Caco-2 (cell line): ENCODE measurements around the gene LPGAT1. TPM values are rescaled to one million over a fixed set of nuclear protein-coding genes. Genes with fewer than 3 reads are reported as not detected.
A peak's percentile ranks its signal among the peaks of the same experiment; 100 is the strongest.

Experiments used
- BruUV-seq: library from RNA; stranded (reverse); fragments of 400-500 nt; replicated peaks from 2 replicates; lab custom pipeline; 2021; lab: Mats Ljungman, UMichigan
- CTCF ChIA-PET: fragments of 300-600 bp; sonication (Branson Sonifier 250); formaldehyde crosslinking; loops from one replicate; lab custom pipeline; 2022; ENCODE audit warnings: antibody characterized with exemption; lab: Charles Lee
- POLR2A ChIA-PET: fragments of 300-600 bp; sonication (Branson Sonifier 250); formaldehyde crosslinking; loops from one replicate; lab custom pipeline; 2022; ENCODE audit warnings: antibody characterized with exemption; lab: Charles Lee
- DNase-seq, 2 experiments: peaks; one replicate each; pipeline versions ENCODE4 v3.0.0 to v3.0.0-alpha.2; 2020 to 2022
- H3K27me3 ChIP-seq: replicated peaks from 2 replicates; pipeline ENCODE4 v1.6.0; 2011; ENCODE audit warnings: low read length; ENCODE audit not compliant: control insufficient read depth, insufficient read depth
- H3K36me3 ChIP-seq: 2 replicates; pipeline ENCODE4 v1.5.1; 2011; ENCODE audit warnings: low read length; ENCODE audit not compliant: control insufficient read depth, insufficient read depth
- H3K4me1 ChIP-seq: fragments of 250-450 bp; sonication (Bioruptor Pico); 2 replicates; pipeline ENCODE4 v1.5.1; 2020; ENCODE audit warnings: mild to moderate bottlenecking
- H3K4me3 ChIP-seq: 2 replicates; pipeline ENCODE4 v1.5.1; 2011; ENCODE audit warnings: low read depth, mild to moderate bottlenecking, control low read depth, low read length
- H3K9me3 ChIP-seq: fragments of 250-450 bp; sonication (Bioruptor Pico); 2 replicates; pipeline ENCODE4 v1.5.1; 2020; ENCODE audit warnings: mild to moderate bottlenecking, moderate library complexity
- H3K27ac Mint-ChIP-seq: one replicate; pipeline ENCODE4 v1.8.0; 2022; ENCODE audit warnings: mixed read lengths; ENCODE audit not compliant: unreplicated experiment
- H3K27me3 Mint-ChIP-seq: one replicate; pipeline ENCODE4 v1.8.0; 2022; ENCODE audit warnings: mixed read lengths; ENCODE audit not compliant: insufficient read depth, unreplicated experiment
- H3K36me3 Mint-ChIP-seq: one replicate; pipeline ENCODE4 v1.8.0; 2022; ENCODE audit warnings: mild to moderate bottlenecking, mixed read lengths; ENCODE audit not compliant: insufficient read depth, unreplicated experiment
- H3K4me1 Mint-ChIP-seq: one replicate; pipeline ENCODE4 v1.8.0; 2022; ENCODE audit warnings: low read depth, mixed read lengths; ENCODE audit not compliant: unreplicated experiment
- H3K4me3 Mint-ChIP-seq: one replicate; pipeline ENCODE4 v1.8.0; 2022; ENCODE audit warnings: mild to moderate bottlenecking, moderate library complexity, mixed read lengths; ENCODE audit not compliant: unreplicated experiment
- H3K9me3 Mint-ChIP-seq: one replicate; pipeline ENCODE4 v1.8.0; 2022; ENCODE audit warnings: mixed read lengths; ENCODE audit not compliant: unreplicated experiment
- CTCF ChIP-seq, 2 experiments: fragments of 200-600 bp in 1 of 2; IDR thresholded peaks; 1 replicate in 1 of 2; 2 replicates in 1 of 2; pipeline versions ENCODE4 v1.5.1 to v1.8.0; 2011 to 2022; ENCODE audit warnings: antibody characterized with exemption in 1 of 2, control low read depth in 1 of 2, inconsistent platforms in 1 of 2, low read depth in 1 of 2, low read length in 1 of 2, mild to moderate bottlenecking in 1 of 2, moderate library complexity in 1 of 2; ENCODE audit not compliant: insufficient read depth in 1 of 2, severe bottlenecking in 1 of 2, unreplicated experiment in 1 of 2
- intact Hi-C: fragments of 100-400 bp; cut with micrococcal nuclease; formaldehyde crosslinking; loops from one replicate; pipeline ENCODE4 v1.10.0; 2022; ENCODE audit not compliant: unreplicated experiment
- total RNA-seq: library from RNA; stranded (reverse); gene quantifications from 2 replicates; pipeline ENCODE4 v1.2.3, GENCODE V29; 2022

The LPGAT1 gene
- total RNA-seq, 1 experiment from 2014 or later, result 25.6 TPM

GRCh38 chr1:211783897-211784296 lies 46.7 kb downstream of the LPGAT1 start:
- BruUV-seq, result no TSS peak
- H3K27ac Mint-ChIP-seq, result peak overlapping the region; percentile 43
- H3K4me3 ChIP-seq, result no peak overlapping the region
- no peaks in the 10 kb centered on the region for H3K27me3 Mint-ChIP-seq
- peaks cover 10% of the 10 kb centered on the region for H3K4me1 Mint-ChIP-seq
- ChIA-PET CTCF (interaction anchor here (0.9 to 1.0 kb wide), 2 partner anchors 61 to 102 kb away, joined by 3 read pairs; no protein-coding TSS in a partner anchor), POLR2A (no interaction called here)
- no peaks in the 10 kb centered on the region for H3K36me3 ChIP-seq
- TF ChIP-seq CTCF (IDR thresholded peaks at IDR 0.05; ENCODE audit: insufficient read depth in 1 of 2, low read depth in 1 of 2, low read length in 1 of 2, severe bottlenecking in 1 of 2, unreplicated experiment in 1 of 2), result no peak
- no peaks in the 10 kb centered on the region for H3K36me3 Mint-ChIP-seq
- H3K27me3 ChIP-seq, result no peaks in the 10 kb centered on the region
- H3K4me1 ChIP-seq, result peaks cover 11% of the 10 kb centered on the region
- no peak overlapping the region for H3K4me3 Mint-ChIP-seq
- H3K9me3 ChIP-seq, result no peaks in the 10 kb centered on the region
- H3K9me3 Mint-ChIP-seq, result no peaks in the 10 kb centered on the region
- intact Hi-C loops, result no loop called here
- DNase-seq, result peak; percentile 43 to 58

DNA sequence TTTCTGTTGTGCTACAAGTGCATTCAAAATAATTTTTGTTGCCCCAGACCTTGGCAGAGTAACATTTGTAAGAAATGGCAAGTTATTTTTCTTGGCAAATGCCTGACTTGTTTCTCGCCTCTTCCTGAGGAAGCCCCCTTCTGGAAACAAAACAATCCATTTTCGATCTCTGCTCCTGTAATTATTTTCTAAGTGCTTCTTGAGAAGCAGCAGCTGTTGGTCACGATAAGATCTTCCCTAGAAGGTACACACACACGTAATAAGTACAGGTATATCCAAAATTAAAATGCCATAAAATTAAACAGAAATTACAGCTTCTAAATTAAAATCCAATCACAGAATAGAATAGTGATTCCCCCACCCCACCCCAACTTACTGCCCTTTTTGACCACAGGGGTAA lies 47.3 kb downstream of the LPGAT1 start:
- Histone ChIP-seq H3K27me3 (no peaks in the 10 kb centered on the region), H3K4me1 (peaks cover 11% of the 10 kb centered on the region), H3K36me3 (no peaks in the 10 kb centered on the region), H3K9me3 (no peaks in the 10 kb centered on the region), H3K4me3 (no peak overlapping the region)
- ChIA-PET CTCF (no interaction called here), POLR2A (no interaction called here)
- Mint-ChIP-seq H3K9me3 (no peaks in the 10 kb centered on the region), H3K4me3 (no peak overlapping the region), H3K27ac (peak overlapping the region; percentile 43), H3K27me3 (no peaks in the 10 kb centered on the region), H3K36me3 (no peaks in the 10 kb centered on the region), H3K4me1 (peaks cover 10% of the 10 kb centered on the region)
- no peak for DNase-seq
- BruUV-seq, result no TSS peak
- intact Hi-C loops, result no loop called here
- no peak for TF ChIP-seq CTCF (IDR thresholded peaks at IDR 0.05; ENCODE audit: insufficient read depth in 1 of 2, low read depth in 1 of 2, low read length in 1 of 2, severe bottlenecking in 1 of 2, unreplicated experiment in 1 of 2)

DNA sequence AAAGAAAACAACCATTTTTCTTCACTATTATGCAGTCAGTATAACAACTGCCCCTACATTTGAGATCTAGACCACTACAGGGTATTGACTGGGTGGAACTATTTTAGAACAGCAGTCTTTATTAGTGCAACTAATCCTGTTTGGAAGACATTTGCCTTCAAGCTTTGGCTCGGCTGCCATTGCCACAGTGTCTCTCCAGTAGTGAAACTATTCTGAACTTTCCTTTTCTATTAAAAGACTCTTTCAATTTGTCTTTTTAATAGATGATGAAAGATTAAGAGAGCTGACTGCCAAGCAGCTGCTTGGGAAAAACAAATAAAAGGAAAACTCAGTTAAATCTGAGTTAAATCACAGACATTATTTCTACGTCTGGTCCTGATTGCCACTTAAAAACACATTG lies 49.3 kb downstream of the LPGAT1 start:
- Mint-ChIP-seq H3K9me3 (no peaks in the 10 kb centered on the region), H3K36me3 (no peaks in the 10 kb centered on the region), H3K4me3 (no peak overlapping the region), H3K4me1 (peaks cover 10% of the 10 kb centered on the region), H3K27me3 (no peaks in the 10 kb centered on the region), H3K27ac (no peak overlapping the region)
- DNase-seq, result no peak
- ChIA-PET POLR2A (no interaction called here), CTCF (no interaction called here)
- BruUV-seq, result no TSS peak
- Histone ChIP-seq H3K9me3 (no peaks in the 10 kb centered on the region), H3K4me3 (no peak overlapping the region), H3K4me1 (peaks cover 11% of the 10 kb centered on the region), H3K36me3 (no peaks in the 10 kb centered on the region), H3K27me3 (no peaks in the 10 kb centered on the region)
- TF ChIP-seq CTCF (IDR thresholded peaks at IDR 0.05; ENCODE audit: insufficient read depth in 1 of 2, low read depth in 1 of 2, low read length in 1 of 2, severe bottlenecking in 1 of 2, unreplicated experiment in 1 of 2), result no peak
- intact Hi-C loops, result no loop called here
